Mucosa of descending colon (tissue), 3 donors: ENCODE results near the gene VWA8. TPM values are rescaled to one million over a fixed set of nuclear protein-coding genes. Genes with fewer than 3 reads are reported as not detected.

ENCODE experiments used
- ATAC-seq: fragments of 200-7000 bp; cut with Tn5 transposase; one replicate; pipeline ENCODE4 v1.9.1; 2020; ENCODE audit warnings: mild to moderate bottlenecking, moderate library complexity
- DNase-seq, 3 donors: peaks; one replicate each; pipeline ENCODE4 v3.0.0-alpha.2; 2020
- H3K36me3 ChIP-seq: fragments of 200-600 bp; one replicate; pipeline ENCODE4 v1.8.0; 2021; ENCODE audit warnings: low read depth, mild to moderate bottlenecking
- H3K4me1 ChIP-seq: fragments of 200-600 bp; one replicate; pipeline ENCODE4 v1.8.0; 2021; ENCODE audit warnings: low read depth, mild to moderate bottlenecking
- H3K4me3 ChIP-seq: fragments of 200-600 bp; one replicate; pipeline ENCODE4 v1.8.0; 2021; ENCODE audit warnings: mild to moderate bottlenecking
- H3K9me3 ChIP-seq: fragments of 200-600 bp; one replicate; pipeline ENCODE4 v1.8.0; 2021; ENCODE audit warnings: mild to moderate bottlenecking
- intact Hi-C, 2 donors: fragments of 100-400 bp; cut with DNase I in 1 of 2; cut with micrococcal nuclease in 1 of 2; formaldehyde crosslinking; loops; one replicate each; pipeline versions ENCODE4 v1.11.0 to v1.11.1; 2022; cut with DNase I, micrococcal nuclease
- total RNA-seq, 3 donors: library from RNA; stranded (reverse); fragmentation: NEBNext Ultra II Directional in 2 of 3; extraction: Animal tissue kit (Norgen Biotek cat#: 25700) in 2 of 3; gene quantifications; one replicate each; pipeline versions ENCODE4 v1.2.1 to v1.2.4, GENCODE V29; 2021 to 2023
- TF ChIP-seq, protein P1 (sequence below): fragments of 200-600 bp; IDR thresholded peaks from one replicate; pipeline ENCODE4 v1.8.0; 2022; ENCODE audit warnings: antibody characterized with exemption, mild to moderate bottlenecking
- donor health status: DM: no; HTN: no; CAD: no; lungs with moderate emphysema.
- donor health status: DM: no; HTN: no; CAD: no.
- donor health status: DM: no; HTN: yes; CAD: no.

The VWA8 gene
- total RNA-seq, 3 donors from 2014 or later = 19.1 to 31.5 (median 27.0) TPM

DNA sequence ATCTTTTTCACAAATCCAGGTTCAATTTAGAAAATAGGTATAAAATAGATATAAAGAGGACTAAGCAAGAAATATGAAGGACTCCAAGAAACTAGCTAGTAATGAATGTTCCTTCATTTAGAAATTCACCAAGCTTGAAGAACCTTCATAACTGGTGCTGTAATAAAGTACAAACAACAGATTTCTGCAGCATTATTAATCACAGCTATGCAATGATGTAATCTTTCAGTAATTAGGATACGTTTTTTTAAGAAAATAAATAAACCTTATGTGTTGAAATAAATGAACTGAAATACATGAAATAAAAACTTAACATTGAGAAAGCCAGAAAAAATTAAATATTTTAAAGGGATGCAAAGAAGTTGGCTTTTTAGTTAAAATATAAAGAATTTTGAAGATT is 267.5 kb downstream of the VWA8 start:
- H3K9me3 ChIP-seq = no peaks in the 10 kb centered on the region
- intact Hi-C loops = no loop called here
- H3K4me3 ChIP-seq = no peak overlapping the region
- peaks cover 6% of the 10 kb centered on the region for H3K4me1 ChIP-seq
- ATAC-seq (no peak), DNase-seq (no peak)
- no peaks in the 10 kb centered on the region for H3K36me3 ChIP-seq
- TF ChIP-seq, protein P1, sequence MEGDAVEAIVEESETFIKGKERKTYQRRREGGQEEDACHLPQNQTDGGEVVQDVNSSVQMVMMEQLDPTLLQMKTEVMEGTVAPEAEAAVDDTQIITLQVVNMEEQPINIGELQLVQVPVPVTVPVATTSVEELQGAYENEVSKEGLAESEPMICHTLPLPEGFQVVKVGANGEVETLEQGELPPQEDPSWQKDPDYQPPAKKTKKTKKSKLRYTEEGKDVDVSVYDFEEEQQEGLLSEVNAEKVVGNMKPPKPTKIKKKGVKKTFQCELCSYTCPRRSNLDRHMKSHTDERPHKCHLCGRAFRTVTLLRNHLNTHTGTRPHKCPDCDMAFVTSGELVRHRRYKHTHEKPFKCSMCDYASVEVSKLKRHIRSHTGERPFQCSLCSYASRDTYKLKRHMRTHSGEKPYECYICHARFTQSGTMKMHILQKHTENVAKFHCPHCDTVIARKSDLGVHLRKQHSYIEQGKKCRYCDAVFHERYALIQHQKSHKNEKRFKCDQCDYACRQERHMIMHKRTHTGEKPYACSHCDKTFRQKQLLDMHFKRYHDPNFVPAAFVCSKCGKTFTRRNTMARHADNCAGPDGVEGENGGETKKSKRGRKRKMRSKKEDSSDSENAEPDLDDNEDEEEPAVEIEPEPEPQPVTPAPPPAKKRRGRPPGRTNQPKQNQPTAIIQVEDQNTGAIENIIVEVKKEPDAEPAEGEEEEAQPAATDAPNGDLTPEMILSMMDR = no peak

DNA sequence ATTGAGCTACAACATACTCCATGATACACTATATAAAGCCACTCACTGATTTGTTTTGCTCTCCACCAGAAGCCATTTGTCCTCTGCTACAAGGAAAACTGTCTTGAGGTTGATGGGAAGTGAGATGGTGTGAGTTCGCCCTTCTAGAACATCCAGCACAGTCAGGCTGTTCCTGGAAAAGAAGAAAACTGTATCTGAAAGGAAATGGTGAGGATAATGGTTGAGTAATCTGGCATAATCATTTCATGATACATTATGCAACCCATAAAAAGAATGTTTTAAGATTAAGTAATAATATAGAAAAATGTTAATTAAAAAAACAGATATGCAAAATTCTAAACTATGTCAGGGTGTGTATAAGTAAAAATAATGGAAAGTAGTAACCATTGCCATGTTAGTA is 269.6 kb downstream of the VWA8 start:
- Histone ChIP-seq H3K9me3 (no peaks in the 10 kb centered on the region), H3K36me3 (no peaks in the 10 kb centered on the region), H3K4me3 (no peak overlapping the region), H3K4me1 (peaks cover 6% of the 10 kb centered on the region)
- ATAC-seq = no peak
- intact Hi-C loops = no loop called here
- DNase-seq = no peak
- TF ChIP-seq, protein P1 = no peak

- intact Hi-C loops = no loop called here
- TF ChIP-seq, protein P1 = no peak
- Histone ChIP-seq H3K4me3 (no peak overlapping the region), H3K4me1 (no peaks in the 10 kb centered on the region), H3K36me3 (no peaks in the 10 kb centered on the region), H3K9me3 (no peaks in the 10 kb centered on the region)
- DNase-seq (no peak), ATAC-seq (no peak)
Observed at GRCh38 chr13:41682766-41683165, 278.1 kb downstream of the VWA8 start.

GRCh38 chr13:41682001-41682400 is 278.9 kb downstream of the VWA8 start:
- H3K36me3 ChIP-seq = no peaks in the 10 kb centered on the region
- DNase-seq (no peak), ATAC-seq (no peak)
- H3K4me1 ChIP-seq = no peaks in the 10 kb centered on the region
- intact Hi-C loops = no loop called here
- no peaks in the 10 kb centered on the region for H3K9me3 ChIP-seq
- TF ChIP-seq, protein P1 = no peak
- no peak overlapping the region for H3K4me3 ChIP-seq

GRCh38 chr13:41681587-41681986 is 279.3 kb downstream of the VWA8 start:
- DNase-seq (no peak), ATAC-seq (no peak)
- intact Hi-C loops = no loop called here
- H3K4me3 ChIP-seq = no peak overlapping the region
- TF ChIP-seq, protein P1 = no peak
- no peaks in the 10 kb centered on the region for H3K36me3 ChIP-seq
- H3K9me3 ChIP-seq = no peaks in the 10 kb centered on the region
- H3K4me1 ChIP-seq = no peaks in the 10 kb centered on the region

- Histone ChIP-seq H3K36me3 (no peaks in the 10 kb centered on the region), H3K4me1 (no peaks in the 10 kb centered on the region), H3K4me3 (no peak overlapping the region), H3K9me3 (no peaks in the 10 kb centered on the region)
- TF ChIP-seq, protein P1 = no peak
- ATAC-seq (no peak), DNase-seq (no peak)
- intact Hi-C loops = no loop called here
Observed at GRCh38 chr13:41680900-41681299, 280.0 kb downstream of the VWA8 start.
